HEK293 (cell line): ENCODE measurements around the gene CD68.

ENCODE experiments used
- CTCF ChIA-PET: fragments of 350-600 bp; formaldehyde crosslinking; extraction: SDS; loops from one replicate; lab custom pipeline; 2021; ENCODE audit warnings: antibody characterized with exemption; lab: Yijun Ruan, JAX
- POLR2A ChIA-PET: fragments of 300-600 bp; formaldehyde crosslinking; extraction: SDS; loops from one replicate; lab custom pipeline; 2020; ENCODE audit warnings: antibody characterized with exemption, inconsistent platforms; lab: Yijun Ruan, JAX
- H3K27ac ChIP-seq: fragments of 200-500 bp; sonication (Bioruptor generic); 2 replicates; pipeline ENCODE4 v1.5.1; 2014; ENCODE audit warnings: low read depth, low read length, control low read depth, inconsistent platforms; ENCODE audit errors: extremely low read depth
- H3K36me3 ChIP-seq, 2 experiments: fragments of 200-500 bp in 1 of 2; sonication (Bioruptor generic) in 1 of 2; 1 replicate in 1 of 2; 2 replicates in 1 of 2; pipeline ENCODE4 v1.5.1; 2014 to 2017; ENCODE audit warnings: inconsistent platforms in 2 of 2, low read length in 2 of 2; ENCODE audit not compliant: control insufficient read depth in 2 of 2, insufficient read depth in 1 of 2
- H3K4me1 ChIP-seq: fragments of 200-500 bp; sonication (Bioruptor generic); 2 replicates; pipeline ENCODE4 v1.5.1; 2014; ENCODE audit warnings: mild to moderate bottlenecking, low read length, inconsistent platforms; ENCODE audit not compliant: control insufficient read depth, insufficient read depth
- H3K4me3 ChIP-seq: 2 replicates; pipeline ENCODE4 v1.5.1; 2011; ENCODE audit warnings: low read depth, mild to moderate bottlenecking, control low read depth, low read length, moderate library complexity
- H3K9me3 ChIP-seq: fragments of 200-500 bp; sonication (Bioruptor generic); 2 replicates; pipeline ENCODE4 v1.5.1; 2014; ENCODE audit warnings: low read depth, low read length, inconsistent platforms; ENCODE audit not compliant: control insufficient read depth, insufficient read depth
- BCL11A ChIP-seq: fragments of 450-650 bp; formaldehyde crosslinking; IDR thresholded peaks from 2 replicates; pipeline ENCODE4 v1.5.1; 2016; ENCODE audit warnings: low read depth, missing biosample characterization, missing genetic modification characterization
- EGR2 ChIP-seq: fragments of 450-650 bp; formaldehyde crosslinking; IDR thresholded peaks from 2 replicates; pipeline ENCODE4 v1.5.1; 2016; ENCODE audit warnings: low read depth, missing biosample characterization, missing genetic modification characterization
- MZF1 ChIP-seq: fragments of 450-650 bp; formaldehyde crosslinking; IDR thresholded peaks from 2 replicates; pipeline ENCODE4 v1.5.1; 2017; ENCODE audit warnings: missing biosample characterization, missing genetic modification characterization, borderline replicate concordance
- ZBTB7A ChIP-seq: fragments of 450-650 bp; formaldehyde crosslinking; IDR thresholded peaks from 2 replicates; pipeline ENCODE4 v1.5.1; 2016; ENCODE audit warnings: low read depth, missing biosample characterization, missing genetic modification characterization
- ZNF10 ChIP-seq: fragments of 450-650 bp; formaldehyde crosslinking; IDR thresholded peaks from 2 replicates; pipeline ENCODE4 v1.5.1; 2017; ENCODE audit warnings: missing biosample characterization, missing genetic modification characterization
- ZNF169 ChIP-seq: fragments of 450-650 bp; formaldehyde crosslinking; IDR thresholded peaks from 2 replicates; pipeline ENCODE4 v1.5.1; 2016; ENCODE audit warnings: missing biosample characterization, missing genetic modification characterization
- ZNF2 ChIP-seq: fragments of 450-650 bp; formaldehyde crosslinking; IDR thresholded peaks from 2 replicates; pipeline ENCODE4 v1.5.1; 2016; ENCODE audit warnings: missing biosample characterization, missing genetic modification characterization
- ZNF391 ChIP-seq: fragments of 450-650 bp; formaldehyde crosslinking; IDR thresholded peaks from 2 replicates; pipeline ENCODE4 v1.5.1; 2016; ENCODE audit warnings: low read depth, missing biosample characterization, missing genetic modification characterization, borderline replicate concordance
- ZNF404 ChIP-seq: fragments of 450-650 bp; formaldehyde crosslinking; IDR thresholded peaks from 2 replicates; pipeline ENCODE4 v1.5.1; 2017; ENCODE audit warnings: missing biosample characterization, missing genetic modification characterization
- ZNF521 ChIP-seq: fragments of 450-650 bp; formaldehyde crosslinking; IDR thresholded peaks from 2 replicates; pipeline ENCODE4 v1.5.1; 2017; ENCODE audit warnings: missing biosample characterization, mild to moderate bottlenecking, missing genetic modification characterization
- ZNF529 ChIP-seq: fragments of 450-650 bp; formaldehyde crosslinking; IDR thresholded peaks from 2 replicates; pipeline ENCODE4 v1.5.1; 2017; ENCODE audit warnings: missing genetic modification characterization, missing biosample characterization; ENCODE audit not compliant: insufficient replicate concordance
- ZNF623 ChIP-seq: fragments of 450-650 bp; formaldehyde crosslinking; IDR thresholded peaks from 2 replicates; pipeline ENCODE4 v1.5.1; 2016; ENCODE audit warnings: missing biosample characterization, missing genetic modification characterization
- ZNF624 ChIP-seq: fragments of 450-650 bp; formaldehyde crosslinking; IDR thresholded peaks from 2 replicates; pipeline ENCODE4 v1.5.1; 2017; ENCODE audit warnings: missing biosample characterization, missing genetic modification characterization
- ZNF777 ChIP-seq: fragments of 450-650 bp; formaldehyde crosslinking; IDR thresholded peaks from 2 replicates; pipeline ENCODE4 v1.5.1; 2017; ENCODE audit warnings: missing biosample characterization, missing genetic modification characterization, borderline replicate concordance
- ZNF837 ChIP-seq: fragments of 450-650 bp; formaldehyde crosslinking; IDR thresholded peaks from 2 replicates; pipeline ENCODE4 v1.5.1; 2016; ENCODE audit warnings: missing biosample characterization, missing genetic modification characterization
- TF ChIP-seq, protein P1 (sequence below): fragments of 450-650 bp; formaldehyde crosslinking; conservative IDR thresholded peaks from 2 replicates; pipeline ENCODE4 v1.5.1; 2016; ENCODE audit warnings: low read depth, missing biosample characterization, missing genetic modification characterization
- TF ChIP-seq, protein P2 (sequence below): fragments of 450-650 bp; formaldehyde crosslinking; IDR thresholded peaks from 2 replicates; pipeline ENCODE4 v1.5.1; 2016; ENCODE audit warnings: missing biosample characterization, missing genetic modification characterization
- TF ChIP-seq, protein P3 (sequence below): fragments of 450-650 bp; formaldehyde crosslinking; optimal IDR thresholded peaks from 2 replicates; pipeline ENCODE3; 2016; ENCODE audit warnings: missing biosample characterization, mild to moderate bottlenecking, missing genetic modification characterization
- TF ChIP-seq, protein P4 (sequence below): fragments of 450-650 bp; formaldehyde crosslinking; IDR thresholded peaks from 2 replicates; pipeline ENCODE4 v1.5.1; 2016; ENCODE audit warnings: missing biosample characterization, missing genetic modification characterization
- TF ChIP-seq, protein P5 (sequence below): fragments of 450-650 bp; formaldehyde crosslinking; IDR thresholded peaks from 2 replicates; pipeline ENCODE4 v1.5.1; 2017; ENCODE audit warnings: missing biosample characterization, missing genetic modification characterization
- TF ChIP-seq, protein P6 (sequence below): fragments of 450-650 bp; formaldehyde crosslinking; IDR thresholded peaks from 2 replicates; pipeline ENCODE4; 2016; ENCODE audit warnings: missing biosample characterization, missing genetic modification characterization

CD68 gene

DNA sequence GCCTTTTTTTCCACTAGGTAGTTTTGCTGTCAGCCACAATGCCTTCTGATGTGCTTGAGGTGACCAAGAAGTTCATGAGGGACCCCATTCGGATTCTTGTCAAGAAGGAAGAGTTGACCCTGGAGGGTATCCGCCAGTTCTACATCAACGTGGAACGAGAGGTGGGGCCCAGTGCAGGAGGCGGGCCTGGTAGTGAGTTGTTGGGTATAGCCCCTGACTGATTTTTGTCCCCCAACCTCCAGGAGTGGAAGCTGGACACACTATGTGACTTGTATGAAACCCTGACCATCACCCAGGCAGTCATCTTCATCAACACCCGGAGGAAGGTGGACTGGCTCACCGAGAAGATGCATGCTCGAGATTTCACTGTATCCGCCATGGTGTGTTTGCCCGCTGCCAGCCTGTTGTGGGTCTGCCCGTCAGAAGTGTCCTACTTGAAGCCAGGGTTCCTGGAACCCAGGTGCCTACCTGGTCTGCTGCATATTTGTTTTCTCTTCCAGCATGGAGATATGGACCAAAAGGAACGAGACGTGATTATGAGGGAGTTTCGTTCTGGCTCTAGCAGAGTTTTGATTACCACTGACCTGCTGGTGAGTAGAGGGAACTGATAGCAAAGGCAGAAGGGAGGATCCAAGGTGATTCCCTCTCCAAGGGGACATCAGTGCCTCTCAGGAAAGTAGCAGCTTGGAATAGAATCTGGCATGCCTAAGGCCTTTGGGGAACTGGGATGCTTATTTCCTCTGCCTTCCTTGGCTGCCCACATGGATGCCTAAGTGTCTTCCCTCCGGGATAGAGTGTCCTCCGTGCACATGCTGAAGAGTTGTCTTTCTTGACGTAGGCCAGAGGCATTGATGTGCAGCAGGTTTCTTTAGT lies 1.9 kb upstream of the CD68 start (continued):
- TF ChIP-seq, protein P1, sequence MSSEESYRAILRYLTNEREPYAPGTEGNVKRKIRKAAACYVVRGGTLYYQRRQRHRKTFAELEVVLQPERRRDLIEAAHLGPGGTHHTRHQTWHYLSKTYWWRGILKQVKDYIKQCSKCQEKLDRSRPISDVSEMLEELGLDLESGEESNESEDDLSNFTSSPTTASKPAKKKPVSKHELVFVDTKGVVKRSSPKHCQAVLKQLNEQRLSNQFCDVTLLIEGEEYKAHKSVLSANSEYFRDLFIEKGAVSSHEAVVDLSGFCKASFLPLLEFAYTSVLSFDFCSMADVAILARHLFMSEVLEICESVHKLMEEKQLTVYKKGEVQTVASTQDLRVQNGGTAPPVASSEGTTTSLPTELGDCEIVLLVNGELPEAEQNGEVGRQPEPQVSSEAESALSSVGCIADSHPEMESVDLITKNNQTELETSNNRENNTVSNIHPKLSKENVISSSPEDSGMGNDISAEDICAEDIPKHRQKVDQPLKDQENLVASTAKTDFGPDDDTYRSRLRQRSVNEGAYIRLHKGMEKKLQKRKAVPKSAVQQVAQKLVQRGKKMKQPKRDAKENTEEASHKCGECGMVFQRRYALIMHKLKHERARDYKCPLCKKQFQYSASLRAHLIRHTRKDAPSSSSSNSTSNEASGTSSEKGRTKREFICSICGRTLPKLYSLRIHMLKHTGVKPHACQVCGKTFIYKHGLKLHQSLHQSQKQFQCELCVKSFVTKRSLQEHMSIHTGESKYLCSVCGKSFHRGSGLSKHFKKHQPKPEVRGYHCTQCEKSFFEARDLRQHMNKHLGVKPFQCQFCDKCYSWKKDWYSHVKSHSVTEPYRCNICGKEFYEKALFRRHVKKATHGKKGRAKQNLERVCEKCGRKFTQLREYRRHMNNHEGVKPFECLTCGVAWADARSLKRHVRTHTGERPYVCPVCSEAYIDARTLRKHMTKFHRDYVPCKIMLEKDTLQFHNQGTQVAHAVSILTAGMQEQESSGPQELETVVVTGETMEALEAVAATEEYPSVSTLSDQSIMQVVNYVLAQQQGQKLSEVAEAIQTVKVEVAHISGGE (tag by site-specific recombination), result no peak

DNA sequence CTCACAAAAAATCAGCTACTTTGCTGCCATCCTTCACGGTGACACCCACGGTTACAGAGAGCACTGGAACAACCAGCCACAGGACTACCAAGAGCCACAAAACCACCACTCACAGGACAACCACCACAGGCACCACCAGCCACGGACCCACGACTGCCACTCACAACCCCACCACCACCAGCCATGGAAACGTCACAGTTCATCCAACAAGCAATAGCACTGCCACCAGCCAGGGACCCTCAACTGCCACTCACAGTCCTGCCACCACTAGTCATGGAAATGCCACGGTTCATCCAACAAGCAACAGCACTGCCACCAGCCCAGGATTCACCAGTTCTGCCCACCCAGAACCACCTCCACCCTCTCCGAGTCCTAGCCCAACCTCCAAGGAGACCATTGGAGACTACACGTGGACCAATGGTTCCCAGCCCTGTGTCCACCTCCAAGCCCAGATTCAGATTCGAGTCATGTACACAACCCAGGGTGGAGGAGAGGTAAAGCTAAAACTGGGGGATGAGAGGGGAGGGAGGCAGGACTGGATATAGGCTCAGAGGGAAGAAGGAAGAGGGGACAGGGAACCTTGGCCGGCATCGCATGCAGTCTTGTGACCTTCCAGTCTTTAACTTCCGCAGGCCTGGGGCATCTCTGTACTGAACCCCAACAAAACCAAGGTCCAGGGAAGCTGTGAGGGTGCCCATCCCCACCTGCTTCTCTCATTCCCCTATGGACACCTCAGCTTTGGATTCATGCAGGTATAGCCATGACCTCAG lies 581 bp downstream of the CD68 start:
- peak overlapping the region; percentile 47 for H3K27ac ChIP-seq
- peaks cover 11% of the 10 kb centered on the region; the same call in 1 of the 2 replicates for H3K4me1 ChIP-seq
- CTCF ChIA-PET, result interaction anchor here (0.5 to 2.6 kb wide), 6 partner anchors 9 to 196 kb away, joined by 3 to 11 read pairs (median 6); partner anchors contain the start of genes TMEM102, TP53 and WRAP53
- H3K9me3 ChIP-seq, result no peaks in the 10 kb centered on the region
- POLR2A ChIA-PET, result interaction anchor here (0.6 to 3.7 kb wide), 12 partner anchors 9 to 176 kb away, joined by 3 to 50 read pairs (median 6); partner anchors contain the start of genes ATP1B2, FXR2, POLR2A and SAT2
- H3K36me3 ChIP-seq, result peaks cover 28 to 67% of the 10 kb centered on the region in 2 experiments
- H3K4me3 ChIP-seq, result no peak overlapping the region
- TF ChIP-seq ZNF10 (tag by site-specific recombination) (no peak), ZNF404 (tag by site-specific recombination) (no peak), ZNF837 (tag by site-specific recombination) (0 out of 2 replicates have a peak, but pooled peaks have one; percentile 73), ZNF624 (0 out of 2 replicates have a peak, but pooled peaks have one; percentile 60), EGR2 (peak; percentile 44; the same call in 1 of the 2 replicates), ZNF169 (tag by site-specific recombination) (0 out of 2 replicates have a peak, but pooled peaks have one; percentile 76), ZBTB7A (tag by site-specific recombination) (0 out of 2 replicates have a peak, but pooled peaks have one; percentile 66), ZNF391 (tag by site-specific recombination) (0 out of 2 replicates have a peak, but pooled peaks have one; percentile 34), MZF1 (tag by site-specific recombination) (no peak), ZNF2 (peak; percentile 27; the same call in 1 of the 2 replicates), ZNF777 (tag by site-specific recombination) (no peak), BCL11A (tag by site-specific recombination) (no peak), ZNF521 (no peak), ZNF623 (tag by site-specific recombination) (peak; percentile 26; the same call in 1 of the 2 replicates), ZNF529 (tag by site-specific recombination) (no peak)
- TF ChIP-seq, protein P2, sequence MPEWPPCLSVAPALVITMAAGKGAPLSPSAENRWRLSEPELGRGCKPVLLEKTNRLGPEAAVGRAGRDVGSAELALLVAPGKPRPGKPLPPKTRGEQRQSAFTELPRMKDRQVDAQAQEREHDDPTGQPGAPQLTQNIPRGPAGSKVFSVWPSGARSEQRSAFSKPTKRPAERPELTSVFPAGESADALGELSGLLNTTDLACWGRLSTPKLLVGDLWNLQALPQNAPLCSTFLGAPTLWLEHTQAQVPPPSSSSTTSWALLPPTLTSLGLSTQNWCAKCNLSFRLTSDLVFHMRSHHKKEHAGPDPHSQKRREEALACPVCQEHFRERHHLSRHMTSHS (tag by site-specific recombination), result peak; percentile 71; the same call in 1 of the 2 replicates
- TF ChIP-seq, protein P3, sequence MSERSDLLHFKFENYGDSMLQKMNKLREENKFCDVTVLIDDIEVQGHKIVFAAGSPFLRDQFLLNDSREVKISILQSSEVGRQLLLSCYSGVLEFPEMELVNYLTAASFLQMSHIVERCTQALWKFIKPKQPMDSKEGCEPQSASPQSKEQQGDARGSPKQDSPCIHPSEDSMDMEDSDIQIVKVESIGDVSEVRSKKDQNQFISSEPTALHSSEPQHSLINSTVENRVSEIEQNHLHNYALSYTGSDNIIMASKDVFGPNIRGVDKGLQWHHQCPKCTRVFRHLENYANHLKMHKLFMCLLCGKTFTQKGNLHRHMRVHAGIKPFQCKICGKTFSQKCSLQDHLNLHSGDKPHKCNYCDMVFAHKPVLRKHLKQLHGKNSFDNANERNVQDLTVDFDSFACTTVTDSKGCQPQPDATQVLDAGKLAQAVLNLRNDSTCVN (tag by site-specific recombination), result peak; percentile 20
- TF ChIP-seq, protein P4, sequence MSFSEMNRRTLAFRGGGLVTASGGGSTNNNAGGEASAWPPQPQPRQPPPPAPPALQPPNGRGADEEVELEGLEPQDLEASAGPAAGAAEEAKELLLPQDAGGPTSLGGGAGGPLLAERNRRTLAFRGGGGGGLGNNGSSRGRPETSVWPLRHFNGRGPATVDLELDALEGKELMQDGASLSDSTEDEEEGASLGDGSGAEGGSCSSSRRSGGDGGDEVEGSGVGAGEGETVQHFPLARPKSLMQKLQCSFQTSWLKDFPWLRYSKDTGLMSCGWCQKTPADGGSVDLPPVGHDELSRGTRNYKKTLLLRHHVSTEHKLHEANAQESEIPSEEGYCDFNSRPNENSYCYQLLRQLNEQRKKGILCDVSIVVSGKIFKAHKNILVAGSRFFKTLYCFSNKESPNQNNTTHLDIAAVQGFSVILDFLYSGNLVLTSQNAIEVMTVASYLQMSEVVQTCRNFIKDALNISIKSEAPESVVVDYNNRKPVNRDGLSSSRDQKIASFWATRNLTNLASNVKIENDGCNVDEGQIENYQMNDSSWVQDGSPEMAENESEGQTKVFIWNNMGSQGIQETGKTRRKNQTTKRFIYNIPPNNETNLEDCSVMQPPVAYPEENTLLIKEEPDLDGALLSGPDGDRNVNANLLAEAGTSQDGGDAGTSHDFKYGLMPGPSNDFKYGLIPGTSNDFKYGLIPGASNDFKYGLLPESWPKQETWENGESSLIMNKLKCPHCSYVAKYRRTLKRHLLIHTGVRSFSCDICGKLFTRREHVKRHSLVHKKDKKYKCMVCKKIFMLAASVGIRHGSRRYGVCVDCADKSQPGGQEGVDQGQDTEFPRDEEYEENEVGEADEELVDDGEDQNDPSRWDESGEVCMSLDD (tag by site-specific recombination), result peak; percentile 32; the same call in 1 of the 2 replicates
- TF ChIP-seq, protein P5, sequence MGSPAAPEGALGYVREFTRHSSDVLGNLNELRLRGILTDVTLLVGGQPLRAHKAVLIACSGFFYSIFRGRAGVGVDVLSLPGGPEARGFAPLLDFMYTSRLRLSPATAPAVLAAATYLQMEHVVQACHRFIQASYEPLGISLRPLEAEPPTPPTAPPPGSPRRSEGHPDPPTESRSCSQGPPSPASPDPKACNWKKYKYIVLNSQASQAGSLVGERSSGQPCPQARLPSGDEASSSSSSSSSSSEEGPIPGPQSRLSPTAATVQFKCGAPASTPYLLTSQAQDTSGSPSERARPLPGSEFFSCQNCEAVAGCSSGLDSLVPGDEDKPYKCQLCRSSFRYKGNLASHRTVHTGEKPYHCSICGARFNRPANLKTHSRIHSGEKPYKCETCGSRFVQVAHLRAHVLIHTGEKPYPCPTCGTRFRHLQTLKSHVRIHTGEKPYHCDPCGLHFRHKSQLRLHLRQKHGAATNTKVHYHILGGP (tag by site-specific recombination), result 0 out of 2 replicates have a peak, but pooled peaks have one; percentile 9
- TF ChIP-seq, protein P6, sequence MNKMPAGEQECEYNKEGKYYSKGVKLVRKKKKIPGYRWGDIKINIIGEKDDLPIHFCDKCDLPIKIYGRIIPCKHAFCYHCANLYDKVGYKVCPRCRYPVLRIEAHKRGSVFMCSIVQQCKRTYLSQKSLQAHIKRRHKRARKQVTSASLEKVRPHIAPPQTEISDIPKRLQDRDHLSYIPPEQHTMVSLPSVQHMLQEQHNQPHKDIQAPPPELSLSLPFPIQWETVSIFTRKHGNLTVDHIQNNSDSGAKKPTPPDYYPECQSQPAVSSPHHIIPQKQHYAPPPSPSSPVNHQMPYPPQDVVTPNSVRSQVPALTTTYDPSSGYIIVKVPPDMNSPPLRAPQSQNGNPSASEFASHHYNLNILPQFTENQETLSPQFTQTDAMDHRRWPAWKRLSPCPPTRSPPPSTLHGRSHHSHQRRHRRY, result peak; percentile 38; the same call in 1 of the 2 replicates
